CD4-positive, alpha-beta memory T cell (primary cell): ENCODE measurements around the gene ADCY9. TPM values are rescaled to one million over a fixed set of nuclear protein-coding genes. Genes with fewer than 3 reads are reported as not detected.
"Not testable (repeated sequence)": the region's sequence is repeated elsewhere in the genome, so short reads cannot be mapped to it uniquely, and the experiment has no call there.

Experiments
- CTCF ChIA-PET: fragments of 350-600 bp; sonication (Branson Sonifier 250); formaldehyde crosslinking; loops from one replicate; lab custom pipeline; 2021; ENCODE audit warnings: inconsistent platforms; ENCODE audit not compliant: partially characterized antibody; lab: Charles Lee
- POLR2A ChIA-PET: fragments of 350-600 bp; sonication (Branson Sonifier 250); formaldehyde crosslinking; loops from one replicate; lab custom pipeline; 2021; ENCODE audit not compliant: partially characterized antibody; lab: Charles Lee
- DNase-seq, 5 donors: peaks; one replicate each; pipeline versions ENCODE4 v3.0.0 to v3.0.0-alpha.2; 2020 to 2022; ENCODE audit warnings: mixed read lengths in 1 of 5
- H3K27ac ChIP-seq: one replicate; pipeline ENCODE4 v1.7.0; 2013; ENCODE audit warnings: low read depth, low read length
- H3K27me3 ChIP-seq: 2 replicates; pipeline ENCODE4 v1.7.0; 2013; ENCODE audit warnings: mild to moderate bottlenecking, low read length, moderate library complexity; ENCODE audit not compliant: insufficient read depth
- H3K36me3 ChIP-seq: 2 replicates; pipeline ENCODE4 v1.7.0; 2013; ENCODE audit warnings: mild to moderate bottlenecking, low read length, moderate library complexity; ENCODE audit not compliant: insufficient read depth
- H3K4me1 ChIP-seq: 2 replicates; pipeline ENCODE4 v1.7.0; 2013; ENCODE audit warnings: mild to moderate bottlenecking, low read length, moderate library complexity; ENCODE audit not compliant: insufficient read depth
- H3K4me3 ChIP-seq, 2 donors: one replicate each; pipeline ENCODE4 v1.7.0; 2013; ENCODE audit warnings: low read length in 2 of 2, mild to moderate bottlenecking in 1 of 2
- H3K9me3 ChIP-seq, 2 donors: one replicate each; pipeline ENCODE4 v1.7.0; 2013; ENCODE audit warnings: low read length in 2 of 2, control low read depth in 1 of 2; ENCODE audit not compliant: control insufficient read depth in 1 of 2
- H3K27ac Mint-ChIP-seq, 7 donors: one replicate each; pipeline ENCODE4 v1.8.0; 2020 to 2021; ENCODE audit warnings: mixed read lengths in 7 of 7, mild to moderate bottlenecking in 6 of 7, inconsistent platforms in 3 of 7, moderate library complexity in 3 of 7
- H3K27me3 Mint-ChIP-seq, 2 donors: one replicate each; pipeline ENCODE4 v1.8.0; 2020 to 2021; ENCODE audit warnings: mixed read lengths in 2 of 2
- H3K36me3 Mint-ChIP-seq, 2 donors: one replicate each; pipeline ENCODE4 v1.8.0; 2020 to 2021; ENCODE audit warnings: mixed read lengths in 2 of 2, inconsistent platforms in 1 of 2, mild to moderate bottlenecking in 1 of 2
- H3K4me1 Mint-ChIP-seq, 4 donors: one replicate each; pipeline ENCODE4 v1.8.0; 2020 to 2021; ENCODE audit warnings: mixed read lengths in 4 of 4, mild to moderate bottlenecking in 1 of 4
- H3K4me3 Mint-ChIP-seq, 8 donors: one replicate each; pipeline ENCODE4 v1.8.0; 2020 to 2021; ENCODE audit warnings: mixed read lengths in 8 of 8, mild to moderate bottlenecking in 7 of 8, moderate library complexity in 6 of 8, inconsistent platforms in 3 of 8
- H3K9me3 Mint-ChIP-seq, 8 donors: one replicate each; pipeline ENCODE4 v1.8.0; 2020 to 2021; ENCODE audit warnings: mixed read lengths in 8 of 8, mild to moderate bottlenecking in 5 of 8, inconsistent platforms in 3 of 8, moderate library complexity in 1 of 8
- intact Hi-C: fragments of 100-400 bp; cut with micrococcal nuclease; formaldehyde crosslinking; loops from one replicate; pipeline ENCODE4 v1.15.1; 2023
- polyA plus RNA-seq, 2 donors: library from polyadenylated mRNA; unstranded; fragments of 300-500 nt; fragmentation: Illumina TruSeq; gene quantifications; one replicate each; pipeline ENCODE4 v1.2.3, GENCODE V29; 2021
- total RNA-seq, 2 experiments: library from RNA; stranded (reverse); gene quantifications; one replicate each; pipeline ENCODE4 v1.2.3, GENCODE V29; 2021

Gene ADCY9
- total and polyA plus RNA-seq, 4 experiments from 2014 or later: 0.26 to 8.1 (median 4.5) TPM

DNA sequence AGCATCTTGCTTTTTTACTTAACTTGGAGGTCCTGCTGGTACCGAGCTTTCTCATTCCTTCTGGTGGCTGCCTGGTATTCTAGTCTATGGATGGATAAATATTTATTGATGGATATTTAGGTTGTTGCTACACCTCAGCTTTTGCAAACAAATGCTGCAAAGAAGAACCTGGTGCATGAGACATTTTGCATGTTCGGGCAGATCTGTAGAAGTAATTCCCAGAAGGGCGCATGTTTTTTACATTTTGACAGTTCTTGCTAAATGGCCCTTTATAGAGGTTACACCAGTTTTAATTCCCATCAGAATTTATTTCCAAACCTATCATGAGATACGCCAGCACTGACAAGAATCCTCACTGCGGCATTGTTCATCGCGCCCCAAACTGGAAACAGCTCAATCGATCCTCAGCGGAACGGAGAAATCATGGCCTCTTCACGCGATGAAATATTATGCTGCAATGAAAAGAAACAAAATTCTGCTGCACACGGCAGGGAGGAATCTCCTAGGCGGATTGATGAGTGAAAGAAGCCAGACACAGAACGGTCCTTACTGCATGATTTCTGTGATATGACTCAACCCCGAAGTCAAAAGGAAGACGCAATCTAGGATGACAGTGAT is 167.8 kb downstream of the ADCY9 start:
- Histone ChIP-seq H3K27ac (no peak overlapping the region), H3K27me3 (no peaks in the 10 kb centered on the region), H3K4me3 (no peak overlapping the region), H3K36me3 (no peaks in the 10 kb centered on the region), H3K4me1 (no peaks in the 10 kb centered on the region), H3K9me3 (no peaks in the 10 kb centered on the region)
- Mint-ChIP-seq H3K36me3 (no peaks in the 10 kb centered on the region), H3K9me3 (no peaks in the 10 kb centered on the region), H3K4me3 (no peak overlapping the region), H3K27ac (no peak overlapping the region), H3K4me1 (peaks cover 0 to 3% (median 0%) of the 10 kb centered on the region in 4 donors), H3K27me3 (peaks cover 6 to 9% of the 10 kb centered on the region in 2 donors)
- ChIA-PET POLR2A (no interaction called here), CTCF (no interaction called here)
- DNase-seq: no peak
- intact Hi-C loops: no loop called here

DNA sequence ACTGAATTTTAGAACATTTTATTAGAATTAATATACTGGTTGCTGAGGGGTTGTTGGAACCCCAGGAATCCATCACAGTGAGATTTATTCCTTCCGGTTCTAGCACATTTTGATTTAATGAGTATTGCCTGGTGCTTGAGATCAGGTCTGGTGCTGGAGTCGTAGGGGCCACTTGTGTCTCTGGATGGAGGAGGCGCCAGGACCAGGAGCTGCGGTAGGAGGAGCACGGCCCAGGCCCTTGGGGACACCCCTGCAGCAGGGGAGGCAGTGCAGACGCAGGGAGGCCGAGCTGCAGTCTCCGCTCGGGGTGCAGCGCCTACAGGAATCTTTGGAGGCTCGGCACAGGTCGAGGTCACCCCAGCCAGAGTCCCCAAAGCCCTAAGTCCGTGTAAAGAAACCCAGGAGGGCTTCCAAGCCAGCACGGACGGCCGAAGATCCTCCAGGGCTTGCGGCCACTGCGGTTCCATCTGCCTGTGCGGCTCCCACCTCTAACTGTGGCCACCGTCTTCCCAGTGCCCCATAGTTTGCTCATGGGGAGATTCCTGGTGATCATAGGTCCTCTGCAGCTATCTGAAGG is 169.6 kb downstream of the ADCY9 start:
- no peaks in the 10 kb centered on the region for H3K4me1 ChIP-seq
- no peak overlapping the region for H3K4me3 Mint-ChIP-seq
- H3K27ac Mint-ChIP-seq: no peak overlapping the region
- H3K4me3 ChIP-seq: no peak overlapping the region
- ChIA-PET CTCF (no interaction called here), POLR2A (no interaction called here)
- peaks cover 2 to 7% of the 10 kb centered on the region in 2 donors for H3K27me3 Mint-ChIP-seq
- no peaks in the 10 kb centered on the region for H3K36me3 Mint-ChIP-seq
- intact Hi-C loops: no loop called here
- H3K27ac ChIP-seq: no peak overlapping the region
- no peaks in the 10 kb centered on the region for H3K9me3 ChIP-seq
- no peaks in the 10 kb centered on the region for H3K36me3 ChIP-seq
- H3K27me3 ChIP-seq: no peaks in the 10 kb centered on the region
- peaks cover 0 to 3% (median 0%) of the 10 kb centered on the region in 4 donors for H3K4me1 Mint-ChIP-seq
- DNase-seq: no peak
- peaks cover 0 to 2% (median 0%) of the 10 kb centered on the region in 8 donors for H3K9me3 Mint-ChIP-seq

DNA sequence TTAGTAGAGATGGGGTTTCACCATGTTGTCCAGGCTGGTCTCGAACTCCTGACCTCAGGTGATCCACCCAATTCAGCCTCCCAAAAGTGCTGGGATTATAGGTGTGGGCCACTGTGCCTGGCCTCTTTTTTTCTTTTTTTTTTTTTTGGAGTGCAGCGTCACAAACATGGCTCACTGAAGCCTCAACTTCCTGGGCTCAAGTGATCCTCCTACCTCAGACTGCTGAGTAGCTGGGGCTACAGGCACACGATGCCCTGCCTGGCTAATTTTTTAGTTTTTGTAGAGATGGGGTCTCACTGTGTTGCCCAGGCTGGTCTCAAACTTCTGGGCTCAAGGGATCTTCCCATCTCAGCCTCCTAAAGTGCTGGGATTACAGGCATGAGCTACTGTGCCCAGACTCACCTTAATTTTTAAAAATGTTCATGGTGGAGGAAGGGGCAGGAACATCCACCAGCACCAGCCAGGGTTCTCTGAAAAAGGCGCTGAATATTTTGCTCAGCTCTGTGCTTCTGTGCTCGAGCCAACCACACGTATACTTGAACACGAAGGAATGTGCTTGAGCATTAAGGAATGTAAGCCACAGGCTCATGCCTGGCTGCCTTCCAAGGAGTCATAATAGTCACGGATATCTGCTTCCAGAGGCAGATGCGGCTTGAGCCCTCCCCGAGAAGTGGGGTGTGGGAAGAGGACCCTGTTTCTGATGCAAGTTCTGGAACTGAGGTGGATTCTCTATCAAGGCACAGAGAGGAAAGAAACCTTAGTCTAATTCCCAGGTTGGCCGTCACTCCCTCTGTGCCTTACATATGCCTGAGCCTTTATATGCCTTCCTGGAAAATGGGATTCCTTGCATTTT is 170.3 kb downstream of the ADCY9 start:
- Histone ChIP-seq H3K9me3 (no peaks in the 10 kb centered on the region), H3K4me1 (no peaks in the 10 kb centered on the region), H3K27ac (no peak overlapping the region), H3K4me3 (no peak overlapping the region), H3K27me3 (no peaks in the 10 kb centered on the region), H3K36me3 (no peaks in the 10 kb centered on the region)
- no peak overlapping the region for H3K4me3 Mint-ChIP-seq
- peaks cover 0 to 3% (median 0%) of the 10 kb centered on the region in 4 donors for H3K4me1 Mint-ChIP-seq
- ChIA-PET POLR2A (no interaction called here), CTCF (no interaction called here)
- no peak overlapping the region for H3K27ac Mint-ChIP-seq
- DNase-seq: no peak
- H3K36me3 Mint-ChIP-seq: no peaks in the 10 kb centered on the region
- H3K27me3 Mint-ChIP-seq: peaks cover 0 to 6% of the 10 kb centered on the region in 2 donors
- H3K9me3 Mint-ChIP-seq: peaks cover 0 to 2% (median 0%) of the 10 kb centered on the region in 8 donors
- intact Hi-C loops: no loop called here

DNA sequence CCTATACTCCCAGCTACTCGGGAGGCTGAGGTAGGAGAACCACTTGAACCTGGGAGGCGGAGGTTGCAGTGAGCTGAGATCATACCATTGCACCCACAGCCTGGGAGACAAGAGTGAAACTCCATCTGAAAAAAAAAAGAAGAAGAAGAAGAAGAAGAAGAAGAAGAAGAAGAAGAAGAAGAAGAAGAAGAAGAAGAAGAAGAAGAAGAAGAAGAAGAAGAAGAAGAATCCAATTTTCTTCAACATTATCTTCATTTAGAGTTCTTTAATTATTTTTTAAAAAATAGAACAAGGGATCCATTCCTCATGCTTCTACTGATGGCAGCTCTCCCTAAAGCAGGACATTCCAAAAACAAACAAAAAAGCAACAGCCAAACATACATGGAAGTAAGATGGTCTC is 171.8 kb downstream of the ADCY9 start:
- CTCF ChIA-PET: not testable (repeated sequence)

DNA sequence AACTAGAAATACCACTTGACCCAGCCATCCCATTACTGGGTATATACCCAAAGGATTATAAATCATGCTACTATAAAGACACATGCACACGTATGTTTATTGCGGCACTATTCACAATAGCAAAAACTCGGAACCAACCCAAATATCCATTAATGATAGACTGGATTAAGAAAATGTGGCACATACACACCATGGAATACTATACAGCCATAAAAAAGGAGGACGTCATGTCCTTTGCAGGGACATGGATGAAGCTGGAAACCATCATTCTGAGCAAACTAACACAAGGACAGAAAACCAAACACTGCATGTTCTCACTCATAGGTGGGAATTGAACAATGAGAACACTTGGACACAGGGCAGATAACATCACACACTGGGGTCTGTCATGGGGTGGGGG is 174.1 kb downstream of the ADCY9 start:
- H3K27ac ChIP-seq, POLR2A ChIA-PET, H3K27me3 ChIP-seq, H3K36me3 Mint-ChIP-seq, H3K27ac Mint-ChIP-seq, DNase-seq, H3K9me3 ChIP-seq, H3K9me3 Mint-ChIP-seq, intact Hi-C loops, H3K4me1 Mint-ChIP-seq, H3K36me3 ChIP-seq, H3K27me3 Mint-ChIP-seq, H3K4me3 ChIP-seq, H3K4me3 Mint-ChIP-seq: not testable (repeated sequence)
- peaks cover 12% of the 10 kb centered on the region for H3K4me1 ChIP-seq
- CTCF ChIA-PET: interaction anchor here (0.7 to 5.3 kb wide), 2 partner anchors 10 to 312 kb away, joined by 3 to 37 read pairs; no protein-coding TSS in a partner anchor

More for the DNA sequence above, 171.8 kb downstream of the ADCY9 start:
- H3K36me3 Mint-ChIP-seq, H3K36me3 ChIP-seq, H3K27me3 Mint-ChIP-seq, H3K4me1 ChIP-seq, H3K4me3 Mint-ChIP-seq, H3K4me1 Mint-ChIP-seq, intact Hi-C loops, POLR2A ChIA-PET, H3K9me3 ChIP-seq, DNase-seq, H3K9me3 Mint-ChIP-seq, H3K4me3 ChIP-seq, H3K27ac ChIP-seq, H3K27me3 ChIP-seq: not testable (repeated sequence)
- H3K27ac Mint-ChIP-seq: peak overlapping the region in 1 of 7 donors; percentile 29

DNA sequence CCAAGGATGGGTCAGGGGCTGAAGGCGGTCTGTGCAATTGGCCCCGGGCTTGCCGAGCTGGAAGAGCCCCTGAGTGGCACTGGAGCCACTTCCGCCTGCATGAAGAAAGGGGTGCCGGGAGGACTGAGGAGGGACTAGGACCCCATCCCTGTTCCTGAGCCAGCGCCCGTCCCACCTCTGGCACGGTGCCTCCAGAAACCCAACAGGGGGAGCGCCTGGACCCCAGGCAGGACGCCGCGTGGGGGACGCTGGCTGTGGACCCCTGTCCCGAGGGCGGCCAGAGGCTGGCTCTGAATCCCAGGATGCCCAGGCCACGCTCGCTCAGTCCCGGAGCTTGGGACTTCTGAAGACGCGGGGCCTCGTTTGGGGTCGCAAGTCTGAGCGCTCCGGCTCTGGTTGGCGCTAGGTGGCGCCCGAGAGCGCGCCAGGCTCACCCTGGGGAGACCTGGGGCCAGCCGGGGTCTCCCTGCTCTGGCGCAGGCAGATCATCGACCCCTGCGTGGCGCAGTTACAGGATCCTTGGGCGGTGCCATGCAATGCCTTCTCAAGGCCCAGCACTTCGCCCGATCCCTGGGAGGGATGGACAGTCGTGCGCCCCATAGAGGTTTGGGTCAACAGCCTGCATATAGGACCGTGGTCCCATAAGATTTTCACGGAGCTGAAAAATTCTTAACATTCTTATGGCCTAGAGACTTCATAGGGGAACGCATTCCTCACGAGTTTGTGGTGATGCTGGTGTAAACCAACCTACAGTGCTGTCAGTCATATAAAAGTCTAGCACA is 177.2 kb downstream of the ADCY9 start:
- H3K36me3 Mint-ChIP-seq: no peaks in the 10 kb centered on the region
- Histone ChIP-seq H3K36me3 (no peaks in the 10 kb centered on the region), H3K27ac (no peak overlapping the region), H3K4me1 (peaks cover 12% of the 10 kb centered on the region), H3K9me3 (no peaks in the 10 kb centered on the region), H3K27me3 (no peaks in the 10 kb centered on the region), H3K4me3 (peak overlapping the region in 1 of 2 donors; percentile 51)
- DNase-seq: peak in 4 of 5 donors; percentile 56 to 64 (median 64)
- H3K27ac Mint-ChIP-seq: no peak overlapping the region
- H3K9me3 Mint-ChIP-seq: peaks cover 0 to 2% (median 0%) of the 10 kb centered on the region in 8 donors
- ChIA-PET CTCF (interaction anchor here (0.8 to 5.3 kb wide), 13 partner anchors 11 to 1017 kb away, joined by 3 to 37 read pairs (median 4); partner anchors contain the start of gene SRL), POLR2A (interaction anchor here (3.3 kb wide), 1 partner anchor 315 kb away, joined by 16 read pairs; no protein-coding TSS in a partner anchor)
- intact Hi-C loops: loop anchor here (1.0 to 10.0 kb wide), 4 partner anchors 24 to 1016 kb away; partner anchors contain the start of gene SEC14L5
- H3K4me1 Mint-ChIP-seq: peaks cover 0 to 2% (median 0%) of the 10 kb centered on the region in 4 donors
- no peaks in the 10 kb centered on the region for H3K27me3 Mint-ChIP-seq
- peak overlapping the region in 4 of 8 donors; percentile 31 to 72 (median 52) for H3K4me3 Mint-ChIP-seq
